HEK293T (cell line): Measurements from ENCODE around the gene FBH1.

Experiments
- CTCF ChIA-PET: fragments of 350-600 bp; formaldehyde crosslinking; extraction: SDS; loops from one replicate; lab custom pipeline; 2021; ENCODE audit warnings: antibody characterized with exemption, inconsistent platforms; lab: Yijun Ruan, JAX
- POLR2A ChIA-PET: fragments of 350-600 bp; formaldehyde crosslinking; extraction: SDS; loops from one replicate; lab custom pipeline; 2020; ENCODE audit warnings: antibody characterized with exemption, inconsistent platforms; lab: Yijun Ruan, JAX
- DNase-seq: peaks from one replicate; pipeline ENCODE4 v3.0.0; 2012; ENCODE audit warnings: mixed read lengths; ENCODE audit errors: extremely low spot score
- ARNT ChIP-seq: fragments of 450-650 bp; IDR thresholded peaks from 2 replicates; pipeline ENCODE4 v1.6.1; 2017; ENCODE audit warnings: mild to moderate bottlenecking
- BHLHE40 ChIP-seq: fragments of 450-650 bp; IDR thresholded peaks from 2 replicates; pipeline ENCODE4 v1.6.1; 2016; ENCODE audit warnings: mild to moderate bottlenecking, moderate library complexity, borderline replicate concordance
- CTBP1 ChIP-seq: fragments of 450-650 bp; IDR thresholded peaks from 2 replicates; pipeline ENCODE4 v1.6.1; 2016; ENCODE audit warnings: borderline replicate concordance
- ELF4 ChIP-seq: fragments of 450-650 bp; IDR thresholded peaks from 2 replicates; pipeline ENCODE4 v1.6.1; 2017; ENCODE audit warnings: antibody characterized with exemption
- FOXA1 ChIP-seq: fragments of 450-650 bp; IDR thresholded peaks from 2 replicates; pipeline ENCODE4 v1.6.1; 2016; ENCODE audit warnings: mild to moderate bottlenecking
- FOXK2 ChIP-seq: fragments of 450-650 bp; IDR thresholded peaks from 2 replicates; pipeline ENCODE4 v1.6.1; 2016; ENCODE audit warnings: mild to moderate bottlenecking
- FOXM1 ChIP-seq: fragments of 450-650 bp; IDR thresholded peaks from 2 replicates; pipeline ENCODE4 v1.6.1; 2017; ENCODE audit warnings: mild to moderate bottlenecking, borderline replicate concordance
- HDGF ChIP-seq: fragments of 450-650 bp; IDR thresholded peaks from 2 replicates; pipeline ENCODE4 v1.6.1; 2017; ENCODE audit warnings: antibody characterized with exemption, borderline replicate concordance
- L3MBTL2 ChIP-seq: fragments of 450-650 bp; conservative IDR thresholded peaks from 2 replicates; pipeline ENCODE4 v1.6.1; 2016; ENCODE audit warnings: mild to moderate bottlenecking
- LEF1 ChIP-seq: fragments of 450-650 bp; IDR thresholded peaks from 2 replicates; pipeline ENCODE4 v1.6.1; 2017; ENCODE audit warnings: mild to moderate bottlenecking, borderline replicate concordance
- NFRKB ChIP-seq: fragments of 450-650 bp; IDR thresholded peaks from 2 replicates; pipeline ENCODE4 v1.6.1; 2016; ENCODE audit warnings: mild to moderate bottlenecking, moderate library complexity
- PKNOX1 ChIP-seq: fragments of 450-650 bp; IDR thresholded peaks from 2 replicates; pipeline ENCODE4 v1.6.1; 2016
- SP1 ChIP-seq: fragments of 450-650 bp; IDR thresholded peaks from 2 replicates; pipeline ENCODE4 v1.6.1; 2017
- SUZ12 ChIP-seq: fragments of 450-650 bp; IDR thresholded peaks from 2 replicates; pipeline ENCODE4 v1.6.1; 2016; ENCODE audit warnings: mild to moderate bottlenecking
- ZNF384 ChIP-seq: fragments of 450-650 bp; IDR thresholded peaks from 2 replicates; pipeline ENCODE4 v1.6.1; 2016

FBH1 gene

GRCh38 chr10:5887641-5888040, 2.4 kb upstream of the FBH1 start:
- no peak for TF ChIP-seq ZNF384
- TF ChIP-seq SUZ12 = no peak
- TF ChIP-seq NFRKB = no peak
- no peak for TF ChIP-seq L3MBTL2
- no peak for TF ChIP-seq LEF1
- TF ChIP-seq FOXK2 = no peak
- TF ChIP-seq ELF4 = no peak
- TF ChIP-seq HDGF = no peak
- POLR2A ChIA-PET = no interaction called here
- CTCF ChIA-PET = no interaction called here
- no peak for DNase-seq

DNA sequence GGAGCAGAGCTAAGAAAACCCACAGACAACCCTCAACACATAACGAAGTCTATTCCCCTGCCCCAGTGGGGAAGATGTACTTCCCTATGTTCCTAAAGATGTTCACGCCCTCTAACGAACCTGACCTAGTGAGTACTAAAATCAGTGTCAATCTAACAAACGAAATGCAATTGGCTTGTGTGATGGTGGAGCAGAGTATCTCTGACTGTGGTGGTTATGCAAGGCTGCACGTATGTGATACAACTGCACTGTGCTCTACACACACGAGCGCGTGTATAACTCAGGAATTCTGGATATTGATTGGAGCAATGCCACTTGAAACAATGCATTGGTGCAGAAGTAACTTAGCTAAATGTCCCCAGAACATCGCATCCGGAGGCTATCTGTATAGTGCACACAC, 1.7 kb upstream of the FBH1 start:
- ChIA-PET POLR2A (interaction anchor here (1.2 kb wide), 2 partner anchors 19 to 75 kb away, joined by 3 to 5 read pairs; partner anchors contain the start of gene GDI2), CTCF (interaction anchor here (0.5 to 0.6 kb wide), 2 partner anchors 79 to 163 kb away, joined by 3 to 4 read pairs; no protein-coding TSS in a partner anchor)
- no peak for DNase-seq
- no peak for TF ChIP-seq CTBP1
- no peak for TF ChIP-seq ELF4
- no peak for TF ChIP-seq BHLHE40
- no peak for TF ChIP-seq FOXK2
- no peak for TF ChIP-seq SUZ12
- TF ChIP-seq FOXA1 = no peak
- TF ChIP-seq ZNF384 = no peak
- TF ChIP-seq LEF1 = no peak
- TF ChIP-seq L3MBTL2 = no peak
- TF ChIP-seq NFRKB = no peak
- no peak for TF ChIP-seq FOXM1

GRCh38 chr10:5888843-5889623, 1.0 kb upstream of the FBH1 start:
- POLR2A ChIA-PET = interaction anchor here (0.6 to 1.9 kb wide), 7 partner anchors 10 to 153 kb away, joined by 3 to 19 read pairs (median 5); partner anchors contain the start of gene GDI2
- TF ChIP-seq L3MBTL2 = peak; percentile 30; the same call in 1 of the 2 replicates
- TF ChIP-seq ELF4 = no peak
- CTCF ChIA-PET = no interaction called here
- DNase-seq = peak; percentile 51

GRCh38 chr10:5890452-5890915, 441 bp downstream of the FBH1 start:
- DNase-seq = peak; percentile 28
- CTCF ChIA-PET = interaction anchor here (0.9 kb wide), 1 partner anchor 77 kb away, joined by 4 read pairs; the partner anchor contains the start of gene GDI2
- TF ChIP-seq LEF1 (no peak), NFRKB (no peak), SP1 (no peak), BHLHE40 (no peak), ARNT (no peak), SUZ12 (no peak), FOXA1 (no peak), ZNF384 (no peak), CTBP1 (no peak), PKNOX1 (no peak), HDGF (no peak), ELF4 (no peak)
- POLR2A ChIA-PET = interaction anchor here (0.6 to 1.9 kb wide), 17 partner anchors 8 to 342 kb away, joined by 3 to 19 read pairs (median 4); partner anchors contain the start of genes GDI2 and IL15RA

DNA sequence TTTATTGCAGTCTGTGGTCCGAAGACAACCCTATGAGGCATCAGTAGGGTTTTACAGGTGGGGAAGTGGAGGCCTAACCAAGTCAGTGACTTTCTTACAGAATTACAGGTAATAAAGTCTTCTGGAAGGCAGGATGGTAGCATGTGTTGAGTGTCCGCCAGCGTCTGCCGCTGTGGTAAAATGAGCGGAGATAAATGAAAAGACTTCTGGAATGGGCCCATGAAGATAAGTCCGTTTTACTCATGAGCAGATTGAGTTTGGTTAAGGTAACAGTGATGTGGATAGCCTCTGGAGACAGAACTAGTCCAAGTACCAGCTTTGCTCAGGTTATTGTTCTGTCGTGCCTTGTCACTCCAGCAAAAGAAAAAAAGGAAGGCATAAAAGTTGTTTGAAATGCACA, 966 bp downstream of the FBH1 start:
- DNase-seq = no peak
- CTCF ChIA-PET = no interaction called here
- POLR2A ChIA-PET = interaction anchor here (1.1 to 1.8 kb wide), 4 partner anchors 8 to 86 kb away, joined by 3 to 19 read pairs (median 9); partner anchors contain the start of genes GDI2 and IL15RA
- TF ChIP-seq CTBP1 = no peak

DNA sequence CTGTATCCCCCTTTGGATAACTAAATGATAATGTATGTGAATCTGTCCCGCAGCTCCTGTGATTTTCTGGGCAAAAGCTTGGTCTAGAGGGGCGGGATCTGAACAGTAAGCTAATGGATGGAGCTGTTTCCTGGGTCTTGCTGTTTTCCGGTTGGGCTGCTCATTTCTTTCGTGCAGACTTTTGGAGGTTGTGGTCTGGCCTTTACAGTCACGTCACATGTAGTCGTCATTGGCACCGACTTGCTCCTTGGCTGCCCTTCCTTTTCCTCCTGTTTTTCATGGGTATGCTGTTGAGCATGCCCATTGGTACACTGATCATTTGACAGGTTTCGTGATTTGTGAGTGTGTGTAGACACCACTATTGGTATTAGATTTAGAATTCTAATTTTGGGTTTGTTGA, 2.0 kb downstream of the FBH1 start:
- ChIA-PET CTCF (no interaction called here), POLR2A (no interaction called here)
- TF ChIP-seq FOXA1 (no peak), NFRKB (no peak), ELF4 (no peak), BHLHE40 (no peak), ZNF384 (no peak), LEF1 (no peak)
- no peak for DNase-seq

GRCh38 chr10:5893321-5893720, 3.3 kb downstream of the FBH1 start:
- POLR2A ChIA-PET = no interaction called here
- no peak for TF ChIP-seq L3MBTL2
- no peak for TF ChIP-seq HDGF
- TF ChIP-seq FOXM1 = no peak
- TF ChIP-seq PKNOX1 = no peak
- no peak for TF ChIP-seq NFRKB
- no peak for TF ChIP-seq FOXA1
- no peak for TF ChIP-seq ZNF384
- TF ChIP-seq ELF4 = no peak
- no peak for TF ChIP-seq BHLHE40
- TF ChIP-seq SP1 = no peak
- TF ChIP-seq CTBP1 = no peak
- no peak for DNase-seq
- CTCF ChIA-PET = no interaction called here
